GM12878 (cell line): ENCODE measurements around the gene SNAP47. TPM values are rescaled to one million over a fixed set of nuclear protein-coding genes. Genes with fewer than 3 reads are reported as not detected.

Source experiments
- ATAC-seq: fragments of 200-7000 bp; cut with Tn5 transposase; 3 replicates; pipeline ENCODE4 v1.9.1; 2020; ENCODE audit warnings: mild to moderate bottlenecking, moderate library complexity
- BruUV-seq: library from RNA; stranded (reverse); fragments of 400-500 nt; replicated peaks from 2 replicates; lab custom pipeline; 2021; lab: Mats Ljungman, UMichigan
- CTCF ChIA-PET: fragments of 300-600 bp; sonication (Branson Sonifier 250); formaldehyde crosslinking; extraction: SDS; loops from one replicate; lab custom pipeline; 2021; ENCODE audit warnings: inconsistent platforms; lab: Yijun Ruan, JAX
- POLR2A ChIA-PET: fragments of 350-600 bp; formaldehyde crosslinking; extraction: SDS; loops from one replicate; lab custom pipeline; 2021; ENCODE audit warnings: inconsistent platforms; lab: Charles Lee
- RAD21 ChIA-PET: fragments of 300-600 bp; sonication (Branson Sonifier 250); formaldehyde crosslinking; loops from one replicate; lab custom pipeline; 2023; ENCODE audit warnings: antibody characterized with exemption; ENCODE audit not compliant: unreplicated experiment; lab: Charles Lee
- SMC1A ChIA-PET: fragments of 300-600 bp; sonication (Branson Sonifier 250); formaldehyde crosslinking; loops from one replicate; lab custom pipeline; 2023; ENCODE audit not compliant: unreplicated experiment, uncharacterized antibody; lab: Charles Lee
- DNase-seq: peaks from one replicate; pipeline ENCODE4 v3.0.0-alpha.2; 2011; ENCODE audit warnings: low read depth, low spot score
- FAIRE-seq: peaks from 3 replicates; lab custom pipeline; 2011; peaks lifted over from hg19 to GRCh38; lab: Jason Lieb, UNC
- H2AFZ ChIP-seq: 2 replicates; pipeline ENCODE4 v1.6.0; 2011; ENCODE audit warnings: low read depth, low read length, control low read depth; ENCODE audit not compliant: control insufficient read depth
- H3K27ac ChIP-seq: 2 replicates; pipeline ENCODE4 v1.5.1; 2011; ENCODE audit warnings: control low read depth; ENCODE audit not compliant: control insufficient read depth, insufficient read depth
- H3K27me3 ChIP-seq, 2 experiments: replicated peaks in 1 of 2; 2 replicates each; pipeline versions ENCODE4 v1.6.0 to v1.6.1; 2011; ENCODE audit warnings: low read length in 1 of 2; ENCODE audit not compliant: control insufficient read depth in 2 of 2, insufficient read depth in 2 of 2
- H3K36me3 ChIP-seq, 2 experiments: 2 replicates each; pipeline ENCODE4 v1.5.1; 2011; ENCODE audit warnings: low read length in 1 of 2; ENCODE audit not compliant: control insufficient read depth in 2 of 2, insufficient read depth in 2 of 2
- H3K4me1 ChIP-seq: 2 replicates; pipeline ENCODE4 v1.6.1; 2011; ENCODE audit warnings: mild to moderate bottlenecking, low read length, moderate library complexity, mixed read lengths; ENCODE audit not compliant: control insufficient read depth, insufficient read depth
- H3K4me2 ChIP-seq: 2 replicates; pipeline ENCODE4 v1.6.0; 2011; ENCODE audit warnings: control low read depth; ENCODE audit not compliant: control insufficient read depth, insufficient read depth
- H3K4me3 ChIP-seq: fragments of 200-600 bp; sonication (generic); 2 replicates; pipeline ENCODE4 v1.5.1; 2016
- H3K79me2 ChIP-seq: 2 replicates; pipeline ENCODE4 v1.6.0; 2011; ENCODE audit warnings: low read length; ENCODE audit not compliant: control insufficient read depth, insufficient read depth
- H3K9ac ChIP-seq: 2 replicates; pipeline ENCODE4 v1.8.0; 2011; ENCODE audit warnings: low read length, control low read depth, mixed read lengths; ENCODE audit not compliant: control insufficient read depth, insufficient read depth
- H3K9me3 ChIP-seq: replicated peaks from 3 replicates; pipeline ENCODE4 v1.5.1; 2011; ENCODE audit warnings: mild to moderate bottlenecking, low read length; ENCODE audit not compliant: control insufficient read depth, insufficient read depth
- H4K20me1 ChIP-seq: 2 replicates; pipeline ENCODE4 v1.6.0; 2011; ENCODE audit not compliant: control insufficient read depth, insufficient read depth
- BRCA1 ChIP-seq: IDR thresholded peaks from 2 replicates; pipeline ENCODE4 v1.6.1; 2011; ENCODE audit warnings: low read depth, low read length, improper control_type of control experiment
- JUND ChIP-seq: IDR thresholded peaks from 2 replicates; pipeline ENCODE4 v1.6.1; 2012; ENCODE audit warnings: low read depth, mild to moderate bottlenecking, low read length, improper control_type of control experiment, moderate library complexity
- POLR2AphosphoS2 ChIP-seq: IDR thresholded peaks from 2 replicates; pipeline ENCODE4 v1.6.1; 2011; ENCODE audit warnings: low read depth, mild to moderate bottlenecking, low read length, improper control_type of control experiment, moderate library complexity
- REST ChIP-seq: IDR thresholded peaks from 2 replicates; pipeline ENCODE4 v1.6.1; 2012; ENCODE audit warnings: mild to moderate bottlenecking, low read depth, low read length
- ZNF207 ChIP-seq: fragments of 450-650 bp; IDR thresholded peaks from 2 replicates; pipeline ENCODE4 v1.6.1; 2014; ENCODE audit warnings: antibody characterized with exemption, mild to moderate bottlenecking, borderline replicate concordance
- ZNF217 ChIP-seq: fragments of 450-650 bp; IDR thresholded peaks from 2 replicates; pipeline ENCODE4 v1.6.1; 2017; ENCODE audit warnings: antibody characterized with exemption, mild to moderate bottlenecking
- WGBS: methylation state at CpG from one replicate; pipeline ENCODE4 v1.1.6; 2016; ENCODE audit warnings: low lambda C conversion rate; ENCODE audit not compliant: insufficient replicate concordance, insufficient coverage; ENCODE audit errors: missing lambda C conversion rate; 5-methylcytosine and 5-hydroxymethylcytosine counted together
- in situ Hi-C: fragments of 300-500 bp; cut with MboI; formaldehyde crosslinking; loops from 9 replicates; pipeline ENCODE4 v1.14.3; 2018; ENCODE audit warnings: mixed read lengths
- intact Hi-C: fragments of 100-400 bp; cut with micrococcal nuclease; formaldehyde crosslinking; loops from one replicate; pipeline ENCODE4 v1.14.2; 2022; ENCODE audit not compliant: unreplicated experiment
- polyA plus RNA-seq, 11 experiments: library from polyadenylated mRNA; depleted of rRNA in 4 of 11; unstranded in 6 of 11; stranded (reverse) in 5 of 11; fragments of >200 nt; fragmentation: Nextera tagmentation in 4 of 11; fragmentation: Illumina TruSeq in 1 of 11; extraction: Ambion mirVana in 4 of 11; extraction: Trizol in 1 of 11; gene quantifications; 1 replicate in 1 of 11; 2 replicates in 10 of 11; pipeline versions ENCODE4 v1.2.1 to v1.2.3, GENCODE V29; 2011 to 2016; ENCODE audit warnings: inconsistent platforms in 2 of 11, missing spikeins in 2 of 11, low read depth in 1 of 11
- total RNA-seq, 4 experiments: library from RNA; depleted of rRNA in 3 of 4; stranded (reverse); fragments of >200 nt in 3 of 4; fragmentation: Illumina TruSeq in 1 of 4; extraction: Trizol in 1 of 4; gene quantifications; 2 replicates each; pipeline versions ENCODE4 v1.2.1 to v1.2.3, GENCODE V29; 2013 to 2021

The SNAP47 gene
- total and polyA plus RNA-seq, 10 of the 15 experiments (the other 5 are each of a cell fraction or from before 2014, with no cell fraction given), result 1.3 to 39.6 (median 25.2) TPM

- TF ChIP-seq REST (no peak), JUND (no peak), ZNF217 (no peak), POLR2AphosphoS2 (no peak)
These were observed 34.1 kb downstream of the SNAP47 start (continued) for GRCh38 chr1:227769047-227769935.

- ChIA-PET CTCF (no interaction called here), SMC1A (no interaction called here), POLR2A (no interaction called here), RAD21 (no interaction called here)
- no peak for ATAC-seq
- 98% methylated on average over 15 of the region's 15 CpGs for WGBS
- H3K27ac ChIP-seq, result no peak overlapping the region
- peaks cover 16 to 18% of the 10 kb centered on the region in 2 experiments for H3K36me3 ChIP-seq
- H3K4me1 ChIP-seq, result no peaks in the 10 kb centered on the region
- no peaks in the 10 kb centered on the region for H3K9me3 ChIP-seq
- intact Hi-C loops, result loop anchor here (10.0 kb wide), 1 partner anchor 305 kb away; no protein-coding TSS in a partner anchor
- in situ Hi-C loops, result no loop called here
- no peaks in the 10 kb centered on the region for H3K27me3 ChIP-seq
- H4K20me1 ChIP-seq, result no peaks in the 10 kb centered on the region
- no peak for DNase-seq
- no peak overlapping the region for H3K9ac ChIP-seq
- no TSS peak for BruUV-seq
- no peak for TF ChIP-seq BRCA1
- TF ChIP-seq ZNF207, result no peak
- no peak for FAIRE-seq
- no peak overlapping the region for H3K4me2 ChIP-seq
- H3K4me3 ChIP-seq, result no peak overlapping the region
- H3K79me2 ChIP-seq, result no peaks in the 10 kb centered on the region
- no peak overlapping the region for H2AFZ ChIP-seq
These were observed 34.8 kb downstream of the SNAP47 start for GRCh38 chr1:227769936-227770494.
